IMR-90 (cell line): Measurements from ENCODE around the gene KATNB1. TPM values are rescaled to one million over a fixed set of nuclear protein-coding genes. Genes with fewer than 3 reads are reported as not detected.

Experiments
- ATAC-seq: fragments of 200-7000 bp; cut with Tn5 transposase; 2 replicates; pipeline ENCODE4 v1.9.1; 2020; ENCODE audit warnings: low read depth, mild to moderate bottlenecking, moderate library complexity
- BruUV-seq: library from RNA; stranded (reverse); fragments of 400-500 nt; replicated peaks from 2 replicates; lab custom pipeline; 2021; lab: Mats Ljungman, UMichigan
- CTCF ChIA-PET: fragments of 300-600 bp; formaldehyde crosslinking; extraction: SDS; loops from one replicate; lab custom pipeline; 2021; ENCODE audit warnings: antibody characterized with exemption; lab: Yijun Ruan, JAX
- POLR2A ChIA-PET: fragments of 300-600 bp; sonication (Branson Sonifier 250); formaldehyde crosslinking; loops from one replicate; lab custom pipeline; 2022; ENCODE audit warnings: antibody characterized with exemption; ENCODE audit not compliant: unreplicated experiment; lab: Charles Lee
- DNase-seq: peaks from one replicate; pipeline ENCODE4 v3.0.0; 2013
- H2AFZ ChIP-seq: replicated peaks from 2 replicates; pipeline ENCODE3; 2013; ENCODE audit warnings: low read length, mild to moderate bottlenecking; ENCODE audit not compliant: poor library complexity
- H2AK5ac ChIP-seq: 2 replicates; pipeline ENCODE4 v1.6.1; 2013; ENCODE audit warnings: low read depth, low read length, inconsistent platforms
- H2AK9ac ChIP-seq: replicated peaks from 2 replicates; pipeline ENCODE3; 2013; ENCODE audit warnings: mild to moderate bottlenecking, low read depth, low read length, moderate library complexity; ENCODE audit not compliant: poor library complexity
- H2BK120ac ChIP-seq: 2 replicates; pipeline ENCODE4 v1.6.1; 2013; ENCODE audit warnings: low read depth, low read length, inconsistent platforms
- H2BK15ac ChIP-seq: 3 replicates; pipeline ENCODE4 v1.6.1; 2013; ENCODE audit warnings: low read depth, low read length, inconsistent platforms
- H2BK20ac ChIP-seq: 2 replicates; pipeline ENCODE4 v1.6.1; 2013; ENCODE audit warnings: low read depth, mild to moderate bottlenecking, inconsistent platforms, low read length, moderate library complexity
- H2BK5ac ChIP-seq: 2 replicates; pipeline ENCODE4 v1.6.1; 2013; ENCODE audit warnings: mild to moderate bottlenecking, low read depth, low read length, inconsistent platforms; ENCODE audit not compliant: poor library complexity, severe bottlenecking
- H3K14ac ChIP-seq: replicated peaks from 2 replicates; pipeline ENCODE4 v1.6.1; 2013; ENCODE audit warnings: low read depth, low read length, inconsistent platforms
- H3K18ac ChIP-seq: 2 replicates; pipeline ENCODE4 v1.6.1; 2013; ENCODE audit warnings: low read depth, low read length, control low read depth
- H3K23ac ChIP-seq: 2 replicates; pipeline ENCODE4 v1.6.1; 2013; ENCODE audit warnings: low read depth, low read length, inconsistent platforms
- H3K27ac ChIP-seq: 2 replicates; pipeline ENCODE4 v1.5.1; 2013; ENCODE audit warnings: mild to moderate bottlenecking, control low read depth, low read length; ENCODE audit not compliant: insufficient read depth
- H3K27me3 ChIP-seq: 2 replicates; pipeline ENCODE4 v1.6.1; 2013; ENCODE audit warnings: low read length; ENCODE audit not compliant: control insufficient read depth, insufficient read depth
- H3K36me3 ChIP-seq: 2 replicates; pipeline ENCODE4 v1.6.1; 2013; ENCODE audit warnings: low read length, mixed read lengths; ENCODE audit not compliant: control insufficient read depth, insufficient read depth
- H3K4ac ChIP-seq: 2 replicates; pipeline ENCODE4 v1.6.1; 2013; ENCODE audit warnings: low read depth, low read length, inconsistent platforms
- H3K4me1 ChIP-seq: 2 replicates; pipeline ENCODE4 v1.6.1; 2013; ENCODE audit warnings: low read length, mixed read lengths; ENCODE audit not compliant: control insufficient read depth, insufficient read depth
- H3K4me2 ChIP-seq: 2 replicates; pipeline ENCODE4 v1.6.1; 2013; ENCODE audit warnings: low read depth, mild to moderate bottlenecking, control low read depth, low read length, moderate library complexity
- H3K4me3 ChIP-seq: 2 replicates; pipeline ENCODE4 v1.5.1; 2013; ENCODE audit warnings: low read depth, mild to moderate bottlenecking, control low read depth, low read length, moderate library complexity; ENCODE audit not compliant: insufficient read depth
- H3K56ac ChIP-seq: 2 replicates; pipeline ENCODE4 v1.6.1; 2013; ENCODE audit warnings: low read length, inconsistent platforms; ENCODE audit not compliant: insufficient read depth; ENCODE audit errors: extremely low read depth
- H3K79me1 ChIP-seq, 2 experiments: 2 replicates each; pipeline ENCODE4 v1.6.1; 2013; ENCODE audit warnings: low read length in 2 of 2, inconsistent platforms in 1 of 2, low read depth in 1 of 2
- H3K9ac ChIP-seq: 2 replicates; pipeline ENCODE4 v1.6.1; 2013; ENCODE audit warnings: low read depth, low read length, control low read depth
- H3K9me1 ChIP-seq: 2 replicates; pipeline ENCODE4 v1.6.1; 2013; ENCODE audit warnings: low read length, inconsistent platforms; ENCODE audit not compliant: insufficient read depth
- H3K9me3 ChIP-seq: 2 replicates; pipeline ENCODE4 v1.6.1; 2013; ENCODE audit warnings: low read length; ENCODE audit not compliant: control insufficient read depth, insufficient read depth
- H4K20me1 ChIP-seq: 2 replicates; pipeline ENCODE4 v1.6.1; 2013; ENCODE audit warnings: low read length, inconsistent platforms; ENCODE audit not compliant: insufficient read depth
- H4K5ac ChIP-seq: 2 replicates; pipeline ENCODE4 v1.6.1; 2013; ENCODE audit warnings: mild to moderate bottlenecking, low read depth, low read length, control low read depth
- H4K8ac ChIP-seq, 2 experiments: 2 replicates each; pipeline ENCODE4 v1.6.1; 2013; ENCODE audit warnings: low read depth in 2 of 2, low read length in 2 of 2, control low read depth in 1 of 2, inconsistent platforms in 1 of 2
- H4K91ac ChIP-seq: 2 replicates; pipeline ENCODE4 v1.6.1; 2013; ENCODE audit warnings: low read depth, low read length, inconsistent platforms; ENCODE audit not compliant: insufficient read depth
- BHLHE40 ChIP-seq: fragments of 150-350 bp; IDR thresholded peaks from 2 replicates; pipeline ENCODE4 v1.6.1; 2016; ENCODE audit warnings: mild to moderate bottlenecking, low read depth, low read length
- CEBPB ChIP-seq: IDR thresholded peaks from 2 replicates; pipeline ENCODE4 v1.6.1; 2012; ENCODE audit warnings: low read depth, low read length, improper control_type of control experiment
- CHD1 ChIP-seq: IDR thresholded peaks from 2 replicates; pipeline ENCODE4 v1.6.1; 2012; ENCODE audit warnings: low read depth, low read length, improper control_type of control experiment
- CTCF ChIP-seq: conservative IDR thresholded peaks from 2 replicates; pipeline ENCODE4 v1.5.1; 2012; ENCODE audit warnings: mild to moderate bottlenecking, low read depth, low read length, improper control_type of control experiment
- ELK1 ChIP-seq: fragments of 150-350 bp; IDR thresholded peaks from 2 replicates; pipeline ENCODE4 v1.6.1; 2016; ENCODE audit warnings: low read depth, mild to moderate bottlenecking, low read length, moderate library complexity, borderline replicate concordance
- FOS ChIP-seq: fragments of 150-350 bp; IDR thresholded peaks from 2 replicates; pipeline ENCODE4 v1.6.1; 2016; ENCODE audit warnings: low read depth, low read length
- MAFK ChIP-seq: IDR thresholded peaks from 2 replicates; pipeline ENCODE4 v1.6.1; 2012; ENCODE audit warnings: low read depth, low read length, improper control_type of control experiment
- MAZ ChIP-seq: IDR thresholded peaks from 2 replicates; pipeline ENCODE4 v1.6.1; 2012; ENCODE audit warnings: low read depth, mild to moderate bottlenecking, low read length, improper control_type of control experiment, moderate library complexity, borderline replicate concordance
- MXI1 ChIP-seq: IDR thresholded peaks from 2 replicates; pipeline ENCODE4 v1.6.1; 2012; ENCODE audit warnings: low read depth, mild to moderate bottlenecking, low read length, moderate library complexity, borderline replicate concordance
- NFE2L2 ChIP-seq: fragments of 150-350 bp; IDR thresholded peaks from 2 replicates; pipeline ENCODE4 v1.6.1; 2016; ENCODE audit warnings: low read depth, mild to moderate bottlenecking, low read length
- POLR2A ChIP-seq: IDR thresholded peaks from 2 replicates; pipeline ENCODE4 v1.6.1; 2012; ENCODE audit warnings: mild to moderate bottlenecking, low read depth, low read length
- RAD21 ChIP-seq: IDR thresholded peaks from 2 replicates; pipeline ENCODE4 v1.6.1; 2012; ENCODE audit warnings: low read length, improper control_type of control experiment
- RCOR1 ChIP-seq: IDR thresholded peaks from 2 replicates; pipeline ENCODE4 v1.6.1; 2012; ENCODE audit warnings: mild to moderate bottlenecking, low read length, improper control_type of control experiment; ENCODE audit not compliant: insufficient replicate concordance
- RFX5 ChIP-seq: IDR thresholded peaks from 2 replicates; pipeline ENCODE4 v1.8.0; 2012; ENCODE audit warnings: low read depth, mild to moderate bottlenecking, low read length, moderate library complexity
- SMC3 ChIP-seq: fragments of 150-350 bp; IDR thresholded peaks from 2 replicates; pipeline ENCODE4 v1.6.1; 2016; ENCODE audit warnings: low read depth, mild to moderate bottlenecking, antibody characterized with exemption, low read length, moderate library complexity
- whole genome bisulfite sequencing, 2 experiments: methylation state at CpG; one replicate each; pipeline versions ENCODE4 v1.1.5 to v1.1.7; 2013; ENCODE audit warnings: missing lambda C conversion rate in 2 of 2; ENCODE audit not compliant: insufficient read length in 1 of 2; ENCODE audit errors: extremely low coverage in 2 of 2; 5-methylcytosine and 5-hydroxymethylcytosine counted together
- dilution Hi-C: fragments of 300-500 bp; cut with HindIII; formaldehyde crosslinking; loops from one replicate; pipeline ENCODE4 v1.14.3; 2018; ENCODE audit warnings: low sequenced_read_pairs; ENCODE audit not compliant: unreplicated experiment
- in situ Hi-C: fragments of 300-500 bp; cut with MboI; formaldehyde crosslinking; loops from 3 replicates; pipeline ENCODE4 v1.14.3; 2019; ENCODE audit warnings: low sequenced_read_pairs, inconsistent platforms, mixed read lengths
- intact Hi-C: fragments of 100-400 bp; cut with micrococcal nuclease; formaldehyde crosslinking; loops from 2 replicates; pipeline ENCODE4 v1.10.0; 2022
- polyA plus RNA-seq, 3 experiments: library from polyadenylated mRNA; depleted of rRNA; stranded (reverse); fragments of >200 nt; gene quantifications; 2 replicates each; pipeline ENCODE4 v1.2.3, GENCODE V29; 2012; ENCODE audit warnings: low replicate concordance in 1 of 3
- total RNA-seq: library from RNA; depleted of rRNA; stranded (reverse); fragments of >200 nt; gene quantifications from 2 replicates; pipeline ENCODE4 v1.2.3, GENCODE V29; 2012

KATNB1 gene
- total and polyA plus RNA-seq, 2 of the 4 experiments (the other 2 are of a cell fraction) = 10.9 to 23.5 TPM

GRCh38 chr16:57725976-57726375 lies 9.6 kb upstream of the KATNB1 start:
- H3K9ac ChIP-seq = no peak overlapping the region
- no peak for DNase-seq
- no peak overlapping the region for H2BK20ac ChIP-seq
- BruUV-seq = no TSS peak
- H3K23ac ChIP-seq = no peak overlapping the region
- CTCF ChIA-PET = no interaction called here
- H3K4me2 ChIP-seq = no peak overlapping the region
- no peak for ATAC-seq
- H3K27ac ChIP-seq = no peak overlapping the region
- dilution Hi-C loops = no loop called here
- no peak overlapping the region for H2AK5ac ChIP-seq
- no peaks in the 10 kb centered on the region for H3K9me3 ChIP-seq
- 92% methylated on average over 27 of the region's 30 CpGs; no CpG with 5 or more reads in 1 of the 2 experiments for WGBS, 2 experiments
- H4K5ac ChIP-seq = no peak overlapping the region
- H4K8ac ChIP-seq = no peak overlapping the region
- H3K14ac ChIP-seq = no peak overlapping the region
- peaks cover 8% of the 10 kb centered on the region for H3K27me3 ChIP-seq
- TF ChIP-seq RCOR1 (no peak), POLR2A (no peak), ELK1 (no peak), BHLHE40 (no peak), CHD1 (no peak), CEBPB (no peak), CTCF (no peak), NFE2L2 (no peak), FOS (no peak), MAFK (no peak), RAD21 (no peak), RFX5 (no peak), MAZ (no peak), SMC3 (no peak), MXI1 (no peak)
- H2BK15ac ChIP-seq = no peak overlapping the region
- in situ Hi-C loops = no loop called here
- H2BK120ac ChIP-seq = no peak overlapping the region
- H3K36me3 ChIP-seq = no peaks in the 10 kb centered on the region
- no peak overlapping the region for H2AK9ac ChIP-seq
- intact Hi-C loops = no loop called here
- H3K4me3 ChIP-seq = no peak overlapping the region
- no peaks in the 10 kb centered on the region for H3K4me1 ChIP-seq
- H3K9me1 ChIP-seq = no peaks in the 10 kb centered on the region
- no peak overlapping the region for H4K91ac ChIP-seq
- H3K18ac ChIP-seq = no peak overlapping the region
- H3K56ac ChIP-seq = no peak overlapping the region
- H4K20me1 ChIP-seq = no peaks in the 10 kb centered on the region
- H2AFZ ChIP-seq = no peak overlapping the region
- H2BK5ac ChIP-seq = no peak overlapping the region
- no peak overlapping the region for H3K4ac ChIP-seq
- POLR2A ChIA-PET = no interaction called here
- no peaks in the 10 kb centered on the region for H3K79me1 ChIP-seq
